ENCODE measurements around the gene IDE. TPM values are rescaled to one million over a fixed set of nuclear protein-coding genes. Genes with fewer than 3 reads are reported as not detected.

Gene IDE
- total RNA-seq, 2 donors from 2014 or later, result 39.0 to 44.8 TPM

DNA sequence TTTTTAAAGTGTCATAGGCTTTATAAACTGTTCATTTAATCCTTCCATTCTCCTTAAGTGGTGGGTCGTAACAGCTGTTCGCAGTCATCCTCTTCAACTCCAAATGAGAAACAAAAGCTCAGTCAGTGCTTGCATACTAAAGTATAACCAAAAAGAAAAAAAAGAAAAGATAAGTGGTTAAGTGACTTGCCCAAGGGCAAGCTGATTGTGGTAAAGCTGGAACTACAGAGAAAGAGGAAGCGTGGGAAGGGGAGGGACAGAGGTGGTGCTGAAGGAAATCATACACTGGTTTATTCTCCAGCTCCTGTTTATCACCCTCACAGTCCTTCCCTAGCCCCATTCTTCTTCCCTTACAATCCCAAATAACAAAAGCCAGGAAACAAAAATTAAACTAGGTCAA lies 29.6 kb downstream of the IDE start:
- intact Hi-C loops (cut with DNase I), result no loop called here
- no peak for DNase-seq
- H3K27ac ChIP-seq, result no peak overlapping the region

DNA sequence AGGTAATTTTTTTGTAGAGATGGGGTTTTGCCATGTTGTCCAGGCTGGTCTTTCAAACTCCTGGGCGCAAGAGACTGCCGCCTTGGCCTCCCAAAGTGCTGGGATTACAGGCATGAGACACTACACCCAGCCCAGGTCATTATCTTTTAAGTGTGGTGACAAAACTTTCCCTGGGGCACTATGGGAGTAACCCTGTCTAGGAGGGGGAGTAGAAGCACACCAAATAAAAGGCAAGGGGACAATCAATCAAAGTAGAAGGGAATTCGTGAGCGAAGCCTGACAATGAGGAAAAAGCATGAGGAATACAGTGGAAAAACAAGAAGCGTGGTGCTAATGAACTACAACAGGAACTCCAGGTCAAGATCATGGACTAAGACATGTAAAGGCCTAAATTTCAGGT lies 31.4 kb downstream of the IDE start:
- no peaks in the 10 kb centered on the region for H3K9me3 ChIP-seq

More for the DNA sequence above, 29.6 kb downstream of the IDE start:
- TF ChIP-seq, protein P1, sequence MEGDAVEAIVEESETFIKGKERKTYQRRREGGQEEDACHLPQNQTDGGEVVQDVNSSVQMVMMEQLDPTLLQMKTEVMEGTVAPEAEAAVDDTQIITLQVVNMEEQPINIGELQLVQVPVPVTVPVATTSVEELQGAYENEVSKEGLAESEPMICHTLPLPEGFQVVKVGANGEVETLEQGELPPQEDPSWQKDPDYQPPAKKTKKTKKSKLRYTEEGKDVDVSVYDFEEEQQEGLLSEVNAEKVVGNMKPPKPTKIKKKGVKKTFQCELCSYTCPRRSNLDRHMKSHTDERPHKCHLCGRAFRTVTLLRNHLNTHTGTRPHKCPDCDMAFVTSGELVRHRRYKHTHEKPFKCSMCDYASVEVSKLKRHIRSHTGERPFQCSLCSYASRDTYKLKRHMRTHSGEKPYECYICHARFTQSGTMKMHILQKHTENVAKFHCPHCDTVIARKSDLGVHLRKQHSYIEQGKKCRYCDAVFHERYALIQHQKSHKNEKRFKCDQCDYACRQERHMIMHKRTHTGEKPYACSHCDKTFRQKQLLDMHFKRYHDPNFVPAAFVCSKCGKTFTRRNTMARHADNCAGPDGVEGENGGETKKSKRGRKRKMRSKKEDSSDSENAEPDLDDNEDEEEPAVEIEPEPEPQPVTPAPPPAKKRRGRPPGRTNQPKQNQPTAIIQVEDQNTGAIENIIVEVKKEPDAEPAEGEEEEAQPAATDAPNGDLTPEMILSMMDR (IDR thresholded peaks at IDR 0.05), result no peak
- Histone ChIP-seq H3K9ac (ENCODE audit: low read depth in 2 of 2, low read length in 2 of 2) (no peak overlapping the region), H3K9me3 (no peaks in the 10 kb centered on the region), H3K4me1 (no peaks in the 10 kb centered on the region), H3K27me3 (no peaks in the 10 kb centered on the region), H3K4me3 (no peak overlapping the region), H3K36me3 (no peaks in the 10 kb centered on the region)

DNA sequence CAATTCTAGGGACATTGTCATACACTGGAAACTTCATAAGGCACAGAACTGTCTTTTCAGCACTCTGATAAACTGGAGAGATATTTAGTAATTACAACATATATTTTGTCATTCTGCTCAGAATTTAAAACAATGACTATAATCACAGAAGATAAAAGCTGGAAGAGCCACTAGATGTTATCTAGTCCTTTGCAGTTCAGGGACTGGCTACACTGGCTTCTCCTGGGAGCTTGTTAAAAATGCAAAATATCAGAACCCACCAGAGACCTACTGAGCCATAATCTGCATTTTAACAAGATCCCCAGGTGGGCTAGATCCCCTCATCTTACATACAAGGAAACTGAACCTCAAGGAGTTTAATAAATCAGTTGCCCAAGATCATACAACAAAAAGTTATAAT lies 32.3 kb downstream of the IDE start:
- intact Hi-C loops (cut with DNase I), result no loop called here
- no peak for DNase-seq
- H3K9ac ChIP-seq (ENCODE audit: low read depth in 2 of 2, low read length in 2 of 2), result no peak overlapping the region
- no peaks in the 10 kb centered on the region for H3K36me3 ChIP-seq
- no peaks in the 10 kb centered on the region for H3K4me1 ChIP-seq
- TF ChIP-seq, protein P1 (IDR thresholded peaks at IDR 0.05), result no peak
- H3K27me3 ChIP-seq, result no peaks in the 10 kb centered on the region
- no peak overlapping the region for H3K27ac ChIP-seq
- H3K4me3 ChIP-seq, result no peak overlapping the region
- no peaks in the 10 kb centered on the region for H3K9me3 ChIP-seq

More for the DNA sequence above, 31.4 kb downstream of the IDE start:
- Histone ChIP-seq H3K27me3 (no peaks in the 10 kb centered on the region), H3K4me1 (no peaks in the 10 kb centered on the region), H3K27ac (no peak overlapping the region), H3K36me3 (no peaks in the 10 kb centered on the region), H3K9ac (ENCODE audit: low read depth in 2 of 2, low read length in 2 of 2) (no peak overlapping the region), H3K4me3 (no peak overlapping the region)
- intact Hi-C loops (cut with DNase I), result no loop called here
- no peak for DNase-seq
- TF ChIP-seq, protein P1 (IDR thresholded peaks at IDR 0.05), result no peak

DNA sequence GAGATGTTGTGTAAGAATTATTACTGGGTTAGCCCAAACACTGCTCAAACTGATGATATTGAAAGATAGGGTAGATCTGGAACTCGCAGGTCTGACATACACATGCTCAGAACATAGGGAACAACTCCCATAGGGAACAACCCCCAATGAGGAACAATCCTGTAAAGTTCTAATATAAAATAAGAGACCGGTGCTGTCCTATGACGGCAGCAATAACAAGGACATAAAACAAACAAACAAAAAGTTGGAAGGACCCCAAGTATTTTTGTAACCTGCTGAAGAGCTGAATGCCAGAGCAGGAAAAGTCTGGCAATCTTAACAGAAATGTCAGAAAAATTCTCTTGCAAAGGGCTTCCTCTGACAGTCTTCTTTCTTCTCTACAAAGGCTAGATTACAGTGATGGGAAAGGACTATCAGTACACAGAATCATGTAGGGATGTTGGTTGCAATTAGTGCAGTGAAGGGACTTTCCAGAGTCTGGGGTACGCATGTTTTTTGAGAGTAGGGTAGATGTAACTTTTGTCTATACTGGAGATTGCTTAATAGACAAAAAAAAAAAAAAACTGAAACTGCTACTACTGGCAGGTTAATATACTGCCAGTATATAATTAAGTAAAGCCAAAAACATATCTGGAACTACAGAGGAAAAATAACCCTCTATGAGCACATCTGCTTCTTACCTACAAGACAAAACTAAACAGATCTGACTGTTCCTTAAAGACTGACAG lies 35.5 kb downstream of the IDE start:
- Histone ChIP-seq H3K27me3 (no peaks in the 10 kb centered on the region), H3K27ac (no peak overlapping the region), H3K9ac (ENCODE audit: low read depth in 2 of 2, low read length in 2 of 2) (no peak overlapping the region), H3K4me1 (no peaks in the 10 kb centered on the region), H3K36me3 (no peaks in the 10 kb centered on the region), H3K4me3 (no peak overlapping the region), H3K9me3 (no peaks in the 10 kb centered on the region)
- TF ChIP-seq, protein P1 (IDR thresholded peaks at IDR 0.05), result no peak
- DNase-seq, result no peak
- intact Hi-C loops (cut with DNase I), result no loop called here

DNA sequence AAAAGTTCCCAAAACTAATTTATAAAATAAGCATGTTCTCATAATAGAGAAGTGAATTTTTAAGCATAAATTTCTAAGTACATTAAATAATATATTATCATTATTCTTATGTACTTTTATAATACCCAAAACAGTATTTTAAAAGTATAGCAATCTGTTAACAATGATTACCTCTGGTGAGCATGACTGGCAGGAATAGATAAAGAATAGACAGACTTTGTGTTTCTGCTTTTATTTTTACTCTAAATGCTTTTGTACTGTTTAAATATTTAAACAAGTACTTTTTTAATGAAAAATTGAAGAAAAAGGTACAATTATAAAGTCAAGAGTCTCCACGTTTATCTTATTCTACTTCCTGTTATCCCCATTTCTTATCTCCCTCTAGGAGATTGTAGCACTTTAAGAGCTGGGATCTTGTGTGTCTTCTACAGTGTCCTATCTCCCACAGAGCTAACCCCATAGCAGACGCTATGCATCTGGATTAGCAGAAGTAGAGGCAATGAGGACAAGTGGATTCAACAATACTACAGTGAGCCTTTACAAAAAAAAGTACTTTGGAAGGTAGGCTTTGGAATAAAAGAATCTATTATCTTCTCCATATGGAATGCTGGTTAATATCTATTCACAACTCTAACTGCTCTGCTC lies 42.9 kb downstream of the IDE start:
- intact Hi-C loops (cut with DNase I), result no loop called here
- no peak overlapping the region for H3K4me3 ChIP-seq
- peaks cover 6% of the 10 kb centered on the region for H3K36me3 ChIP-seq
- no peaks in the 10 kb centered on the region for H3K4me1 ChIP-seq
- no peaks in the 10 kb centered on the region for H3K27me3 ChIP-seq
- DNase-seq, result no peak
- H3K9ac ChIP-seq (ENCODE audit: low read depth in 2 of 2, low read length in 2 of 2), result no peak overlapping the region
- H3K9me3 ChIP-seq, result no peaks in the 10 kb centered on the region
- H3K27ac ChIP-seq, result no peak overlapping the region
- TF ChIP-seq, protein P1 (IDR thresholded peaks at IDR 0.05), result no peak

Measured in colonic mucosa (tissue), 4 donors.